GM23338 (cell line): Measurements from ENCODE around the gene MATN1. TPM values are rescaled to one million over a fixed set of nuclear protein-coding genes. Genes with fewer than 3 reads are reported as not detected.

Experiments used
- ATAC-seq: fragments of 200-7000 bp; cut with Tn5 transposase; 3 replicates; pipeline ENCODE4 v1.9.1; 2020
- DNase-seq: peaks from one replicate; pipeline ENCODE4 v3.0.0-alpha.2; 2015; ENCODE audit warnings: low spot score
- H2AFZ ChIP-seq: fragments of 200-600 bp; sonication (generic); 2 replicates; pipeline ENCODE4 v1.8.0; 2016; ENCODE audit warnings: antibody characterized with exemption, mild to moderate bottlenecking, moderate library complexity
- H3F3A ChIP-seq: fragments of 200-600 bp; sonication (generic); replicated peaks from 2 replicates; pipeline ENCODE4 v1.8.0; 2017; ENCODE audit warnings: antibody characterized with exemption, mixed run types, low read depth
- H3K27ac ChIP-seq: fragments of 200-600 bp; sonication (generic); 2 replicates; pipeline ENCODE4 v1.6.1; 2016; ENCODE audit warnings: low read depth
- H3K27me3 ChIP-seq: fragments of 200-600 bp; sonication (generic); 2 replicates; pipeline ENCODE4 v1.8.0; 2016; ENCODE audit warnings: mild to moderate bottlenecking, mixed run types, moderate library complexity; ENCODE audit not compliant: insufficient read depth
- H3K36me3 ChIP-seq: fragments of 200-600 bp; sonication (generic); 2 replicates; pipeline ENCODE4 v1.8.0; 2016; ENCODE audit warnings: mild to moderate bottlenecking; ENCODE audit not compliant: insufficient read depth
- H3K4me1 ChIP-seq: fragments of 200-600 bp; sonication (generic); 2 replicates; pipeline ENCODE4 v1.8.0; 2016; ENCODE audit warnings: mild to moderate bottlenecking, moderate library complexity; ENCODE audit not compliant: insufficient read depth
- H3K4me2 ChIP-seq: fragments of 200-600 bp; sonication (generic); 2 replicates; pipeline ENCODE4 v1.7.1; 2017; ENCODE audit warnings: mixed run types
- H3K4me3 ChIP-seq: fragments of 200-600 bp; sonication (generic); 2 replicates; pipeline ENCODE4 v1.6.1; 2016; ENCODE audit warnings: mixed run types
- H3K79me2 ChIP-seq: fragments of 200-600 bp; sonication (generic); replicated peaks from 2 replicates; pipeline ENCODE4 v1.8.0; 2017; ENCODE audit warnings: mild to moderate bottlenecking; ENCODE audit not compliant: insufficient read depth
- H3K9me2 ChIP-seq: fragments of 200-600 bp; sonication (generic); 2 replicates; pipeline ENCODE4 v1.8.0; 2017; ENCODE audit not compliant: insufficient read depth
- H4K20me1 ChIP-seq: fragments of 200-600 bp; sonication (generic); replicated peaks from 2 replicates; pipeline ENCODE4 v1.8.0; 2017; ENCODE audit warnings: mild to moderate bottlenecking; ENCODE audit not compliant: insufficient read depth
- H3K27ac Mint-ChIP-seq: 2 replicates; pipeline ENCODE4 v1.8.0; 2020; ENCODE audit warnings: inconsistent platforms, mild to moderate bottlenecking, moderate library complexity, mixed read lengths
- H3K27me3 Mint-ChIP-seq: 3 replicates; pipeline ENCODE4 v1.8.0; 2022; ENCODE audit warnings: low read depth, mild to moderate bottlenecking, moderate library complexity, mixed read lengths, inconsistent platforms; ENCODE audit not compliant: insufficient read depth, poor library complexity
- H3K36me3 Mint-ChIP-seq: 3 replicates; pipeline ENCODE4 v1.8.0; 2021; ENCODE audit warnings: low read depth, mild to moderate bottlenecking, inconsistent platforms, moderate library complexity, mixed read lengths
- H3K4me1 Mint-ChIP-seq: 3 replicates; pipeline ENCODE4 v1.8.0; 2020; ENCODE audit warnings: mild to moderate bottlenecking, inconsistent platforms, mixed read lengths
- H3K4me3 Mint-ChIP-seq: 3 replicates; pipeline ENCODE4 v1.8.0; 2021; ENCODE audit warnings: moderate library complexity, mild to moderate bottlenecking, inconsistent platforms, mixed read lengths
- H3K9me3 Mint-ChIP-seq: 3 replicates; pipeline ENCODE4 v1.8.0; 2020; ENCODE audit warnings: moderate library complexity, mild to moderate bottlenecking, inconsistent platforms, mixed read lengths
- CREB1 ChIP-seq: fragments of 250-450 bp; sonication (Bioruptor Pico); IDR thresholded peaks from 2 replicates; pipeline ENCODE4 v1.5.0; 2020; ENCODE audit warnings: low read depth, mild to moderate bottlenecking, moderate library complexity
- EZH2 ChIP-seq: fragments of 200-600 bp; sonication (generic); IDR thresholded peaks from one replicate; pipeline ENCODE4 v1.8.0; 2017; ENCODE audit warnings: antibody characterized with exemption, mild to moderate bottlenecking, low read depth; ENCODE audit not compliant: unreplicated experiment
- JUNB ChIP-seq: IDR thresholded peaks from one replicate; pipeline ENCODE4 v1.6.1; 2016; ENCODE audit warnings: antibody characterized with exemption; ENCODE audit not compliant: unreplicated experiment
- STAT1 ChIP-seq: IDR thresholded peaks from one replicate; pipeline ENCODE4 v1.6.1; 2016; ENCODE audit warnings: antibody characterized with exemption; ENCODE audit not compliant: unreplicated experiment
- ZNF114 ChIP-seq: fragments of 250-450 bp; sonication (Bioruptor Pico); IDR thresholded peaks from 2 replicates; pipeline ENCODE4 v1.5.0; 2020; ENCODE audit warnings: mild to moderate bottlenecking, moderate library complexity
- polyA plus RNA-seq: library from polyadenylated mRNA; unstranded; fragments of >200 nt; fragmentation: Nextera tagmentation; extraction: Ambion mirVana; gene quantifications from 2 replicates; pipeline ENCODE4 v1.2.1, GENCODE V29; 2016
- total RNA-seq: library from RNA; depleted of rRNA; stranded (reverse); fragments of >200 nt; shearing (Covaris generic); gene quantifications from 2 replicates; pipeline ENCODE4 v1.2.3, GENCODE V29; 2014
- TF ChIP-seq, protein P1 (sequence below): fragments of 250-450 bp; sonication (Bioruptor Pico); IDR thresholded peaks from 2 replicates; pipeline ENCODE4 v1.5.0; 2020; ENCODE audit warnings: mild to moderate bottlenecking, moderate library complexity

MATN1 gene
- total and polyA plus RNA-seq, 2 experiments from 2014 or later: 0.08 to 0.31 TPM

DNA sequence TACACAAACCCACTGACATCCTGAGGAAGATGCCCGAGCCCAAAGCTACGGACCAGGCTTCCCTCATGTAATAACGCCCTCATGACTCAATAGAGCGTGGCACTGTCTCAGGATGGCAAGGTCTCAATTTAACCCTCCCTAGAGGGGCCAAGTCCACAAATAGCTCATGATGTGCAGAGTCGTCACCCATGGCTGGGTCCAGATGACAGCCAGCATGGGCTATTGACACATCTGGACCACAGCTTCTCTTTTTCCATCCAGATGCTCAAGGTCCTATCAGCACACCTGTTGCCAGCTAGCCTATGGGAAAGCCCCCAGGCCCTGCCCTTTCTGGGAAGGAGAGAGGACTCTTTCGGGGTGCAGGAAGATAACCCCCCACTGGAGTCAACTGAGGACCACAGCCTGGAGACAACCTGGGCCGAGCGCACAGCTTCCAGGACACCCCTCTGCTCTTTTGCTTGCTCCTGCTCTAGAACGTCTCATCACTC lies 31.3 kb upstream of the MATN1 start:
- H3K79me2 ChIP-seq: no peaks in the 10 kb centered on the region
- no peak overlapping the region for H3K27ac ChIP-seq
- H3K4me3 ChIP-seq: no peak overlapping the region
- no peaks in the 10 kb centered on the region for H3K36me3 ChIP-seq
- no peaks in the 10 kb centered on the region for H3K9me3 Mint-ChIP-seq
- H3K4me2 ChIP-seq: no peak overlapping the region
- H3F3A ChIP-seq: no peaks in the 10 kb centered on the region
- peaks cover 2% of the 10 kb centered on the region; the same call in 1 of the 2 replicates for H3K4me1 ChIP-seq
- no peak for DNase-seq
- H3K27me3 ChIP-seq: no peaks in the 10 kb centered on the region
- peaks cover 11% of the 10 kb centered on the region for H3K4me1 Mint-ChIP-seq
- no peaks in the 10 kb centered on the region for H4K20me1 ChIP-seq
- H2AFZ ChIP-seq: no peak overlapping the region
- TF ChIP-seq, protein P1, sequence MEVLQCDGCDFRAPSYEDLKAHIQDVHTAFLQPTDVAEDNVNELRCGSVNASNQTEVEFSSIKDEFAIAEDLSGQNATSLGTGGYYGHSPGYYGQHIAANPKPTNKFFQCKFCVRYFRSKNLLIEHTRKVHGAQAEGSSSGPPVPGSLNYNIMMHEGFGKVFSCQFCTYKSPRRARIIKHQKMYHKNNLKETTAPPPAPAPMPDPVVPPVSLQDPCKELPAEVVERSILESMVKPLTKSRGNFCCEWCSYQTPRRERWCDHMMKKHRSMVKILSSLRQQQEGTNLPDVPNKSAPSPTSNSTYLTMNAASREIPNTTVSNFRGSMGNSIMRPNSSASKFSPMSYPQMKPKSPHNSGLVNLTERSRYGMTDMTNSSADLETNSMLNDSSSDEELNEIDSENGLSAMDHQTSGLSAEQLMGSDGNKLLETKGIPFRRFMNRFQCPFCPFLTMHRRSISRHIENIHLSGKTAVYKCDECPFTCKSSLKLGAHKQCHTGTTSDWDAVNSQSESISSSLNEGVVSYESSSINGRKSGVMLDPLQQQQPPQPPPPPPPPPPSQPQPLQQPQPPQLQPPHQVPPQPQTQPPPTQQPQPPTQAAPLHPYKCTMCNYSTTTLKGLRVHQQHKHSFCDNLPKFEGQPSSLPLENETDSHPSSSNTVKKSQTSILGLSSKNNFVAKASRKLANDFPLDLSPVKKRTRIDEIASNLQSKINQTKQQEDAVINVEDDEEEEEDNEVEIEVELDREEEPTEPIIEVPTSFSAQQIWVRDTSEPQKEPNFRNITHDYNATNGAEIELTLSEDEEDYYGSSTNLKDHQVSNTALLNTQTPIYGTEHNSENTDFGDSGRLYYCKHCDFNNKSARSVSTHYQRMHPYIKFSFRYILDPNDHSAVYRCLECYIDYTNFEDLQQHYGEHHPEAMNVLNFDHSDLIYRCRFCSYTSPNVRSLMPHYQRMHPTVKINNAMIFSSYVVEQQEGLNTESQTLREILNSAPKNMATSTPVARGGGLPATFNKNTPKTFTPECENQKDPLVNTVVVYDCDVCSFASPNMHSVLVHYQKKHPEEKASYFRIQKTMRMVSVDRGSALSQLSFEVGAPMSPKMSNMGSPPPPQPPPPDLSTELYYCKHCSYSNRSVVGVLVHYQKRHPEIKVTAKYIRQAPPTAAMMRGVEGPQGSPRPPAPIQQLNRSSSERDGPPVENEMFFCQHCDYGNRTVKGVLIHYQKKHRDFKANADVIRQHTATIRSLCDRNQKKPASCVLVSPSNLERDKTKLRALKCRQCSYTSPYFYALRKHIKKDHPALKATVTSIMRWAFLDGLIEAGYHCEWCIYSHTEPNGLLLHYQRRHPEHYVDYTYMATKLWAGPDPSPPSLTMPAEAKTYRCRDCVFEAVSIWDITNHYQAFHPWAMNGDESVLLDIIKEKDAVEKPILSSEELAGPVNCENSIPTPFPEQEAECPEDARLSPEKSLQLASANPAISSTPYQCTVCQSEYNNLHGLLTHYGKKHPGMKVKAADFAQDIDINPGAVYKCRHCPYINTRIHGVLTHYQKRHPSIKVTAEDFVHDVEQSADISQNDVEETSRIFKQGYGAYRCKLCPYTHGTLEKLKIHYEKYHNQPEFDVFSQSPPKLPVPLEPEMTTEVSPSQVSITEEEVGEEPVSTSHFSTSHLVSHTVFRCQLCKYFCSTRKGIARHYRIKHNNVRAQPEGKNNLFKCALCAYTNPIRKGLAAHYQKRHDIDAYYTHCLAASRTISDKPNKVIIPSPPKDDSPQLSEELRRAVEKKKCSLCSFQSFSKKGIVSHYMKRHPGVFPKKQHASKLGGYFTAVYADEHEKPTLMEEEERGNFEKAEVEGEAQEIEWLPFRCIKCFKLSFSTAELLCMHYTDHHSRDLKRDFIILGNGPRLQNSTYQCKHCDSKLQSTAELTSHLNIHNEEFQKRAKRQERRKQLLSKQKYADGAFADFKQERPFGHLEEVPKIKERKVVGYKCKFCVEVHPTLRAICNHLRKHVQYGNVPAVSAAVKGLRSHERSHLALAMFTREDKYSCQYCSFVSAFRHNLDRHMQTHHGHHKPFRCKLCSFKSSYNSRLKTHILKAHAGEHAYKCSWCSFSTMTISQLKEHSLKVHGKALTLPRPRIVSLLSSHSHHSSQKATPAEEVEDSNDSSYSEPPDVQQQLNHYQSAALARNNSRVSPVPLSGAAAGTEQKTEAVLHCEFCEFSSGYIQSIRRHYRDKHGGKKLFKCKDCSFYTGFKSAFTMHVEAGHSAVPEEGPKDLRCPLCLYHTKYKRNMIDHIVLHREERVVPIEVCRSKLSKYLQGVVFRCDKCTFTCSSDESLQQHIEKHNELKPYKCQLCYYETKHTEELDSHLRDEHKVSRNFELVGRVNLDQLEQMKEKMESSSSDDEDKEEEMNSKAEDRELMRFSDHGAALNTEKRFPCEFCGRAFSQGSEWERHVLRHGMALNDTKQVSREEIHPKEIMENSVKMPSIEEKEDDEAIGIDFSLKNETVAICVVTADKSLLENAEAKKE (CRISPR knock-in tag): no peak
- no peak for TF ChIP-seq JUNB
- no peak for TF ChIP-seq ZNF114 (CRISPR knock-in tag)
- no peak for TF ChIP-seq STAT1
- no peak overlapping the region for H3K27ac Mint-ChIP-seq
- no peaks in the 10 kb centered on the region for H3K9me2 ChIP-seq
- no peak for ATAC-seq
- H3K4me3 Mint-ChIP-seq: no peak overlapping the region
- no peaks in the 10 kb centered on the region for H3K36me3 Mint-ChIP-seq
- H3K27me3 Mint-ChIP-seq: peaks cover 10% of the 10 kb centered on the region

DNA sequence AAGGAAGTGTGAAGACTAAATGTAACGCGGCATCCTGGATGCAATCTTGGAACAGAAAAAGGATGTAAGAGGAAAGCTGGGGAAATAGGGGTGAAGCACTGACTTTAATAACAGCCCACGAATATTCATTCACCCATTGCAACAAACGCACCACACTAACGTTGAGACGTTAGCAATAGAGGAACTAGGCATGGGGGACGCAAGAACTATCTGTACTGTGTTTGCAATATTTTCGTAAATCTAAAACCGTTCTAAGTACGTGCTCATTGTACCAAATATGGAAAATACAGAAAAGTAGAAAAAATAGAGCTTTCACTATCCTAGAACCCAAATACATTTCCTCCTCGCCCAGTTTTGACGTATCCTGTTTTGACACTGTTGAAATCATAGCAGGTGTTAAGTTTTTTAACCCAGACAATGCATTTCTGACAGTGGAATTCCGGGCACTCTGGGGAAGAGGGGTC lies 30.3 kb upstream of the MATN1 start:
- no peaks in the 10 kb centered on the region for H3K9me3 Mint-ChIP-seq
- TF ChIP-seq JUNB: no peak
- TF ChIP-seq CREB1 (CRISPR knock-in tag): no peak
- TF ChIP-seq, protein P1 (CRISPR knock-in tag): no peak
- no peak for TF ChIP-seq EZH2
- ATAC-seq (no peak), DNase-seq (no peak)
- H3K36me3 Mint-ChIP-seq: no peaks in the 10 kb centered on the region
- Histone ChIP-seq H3K9me2 (no peaks in the 10 kb centered on the region), H3K4me1 (no peaks in the 10 kb centered on the region), H3K79me2 (no peaks in the 10 kb centered on the region), H2AFZ (no peak overlapping the region), H3K4me2 (no peak overlapping the region), H3F3A (no peaks in the 10 kb centered on the region), H3K27me3 (no peaks in the 10 kb centered on the region), H3K27ac (no peak overlapping the region), H3K36me3 (no peaks in the 10 kb centered on the region), H3K4me3 (no peak overlapping the region), H4K20me1 (no peaks in the 10 kb centered on the region)
- peaks cover 9% of the 10 kb centered on the region for H3K27me3 Mint-ChIP-seq
- H3K4me3 Mint-ChIP-seq: no peak overlapping the region
- peaks cover 14% of the 10 kb centered on the region for H3K4me1 Mint-ChIP-seq
- no peak overlapping the region for H3K27ac Mint-ChIP-seq
